NAMALWA (cell line): ENCODE results near the gene GBP6.
"Not testable (repeated sequence)": the region's sequence is repeated elsewhere in the genome, so short reads cannot be mapped to it uniquely, and the experiment has no call there.

Experiments
- DNase-seq: peaks from one replicate; pipeline ENCODE4 v3.0.0-alpha.2; 2015; ENCODE audit warnings: low spot score

Gene GBP6

DNA sequence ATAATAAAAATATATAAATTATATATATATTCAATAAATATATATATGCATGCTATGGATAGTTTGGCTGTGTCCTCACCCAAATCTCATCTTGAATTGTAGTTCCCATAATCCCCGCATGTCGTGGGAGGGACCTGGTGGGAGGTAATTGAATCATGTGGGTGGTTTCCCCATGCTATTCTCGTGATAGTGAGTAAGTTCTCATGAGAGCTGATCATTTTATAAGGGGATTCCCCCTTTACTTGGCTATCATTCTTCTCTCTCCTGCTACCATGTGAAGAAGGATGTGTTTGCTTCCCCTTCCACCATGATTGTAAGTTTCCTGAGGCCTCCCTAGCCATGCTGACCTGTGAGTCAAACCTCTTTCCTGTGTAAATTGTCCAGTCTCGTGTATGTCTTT, 10.0 kb downstream of the GBP6 start:
- DNase-seq, result not testable (repeated sequence)

DNA sequence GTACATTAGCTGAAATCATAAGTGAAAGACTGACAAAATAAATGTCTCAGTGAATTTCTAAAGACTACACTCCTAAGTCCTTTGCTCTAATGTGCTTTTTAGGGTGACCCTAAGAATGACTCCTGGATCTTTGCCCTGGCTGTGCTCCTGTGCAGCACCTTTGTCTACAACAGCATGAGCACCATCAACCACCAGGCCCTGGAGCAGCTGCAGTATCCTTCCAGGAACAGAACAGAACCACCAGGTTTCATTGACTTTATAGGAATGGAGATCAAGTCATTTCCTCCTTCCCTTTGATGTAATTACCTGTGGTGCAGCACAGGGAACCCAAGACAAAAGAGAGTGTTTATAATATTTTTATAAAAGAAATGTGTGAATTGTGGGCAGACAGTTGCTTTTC, 14.1 kb downstream of the GBP6 start:
- no peak for DNase-seq

DNA sequence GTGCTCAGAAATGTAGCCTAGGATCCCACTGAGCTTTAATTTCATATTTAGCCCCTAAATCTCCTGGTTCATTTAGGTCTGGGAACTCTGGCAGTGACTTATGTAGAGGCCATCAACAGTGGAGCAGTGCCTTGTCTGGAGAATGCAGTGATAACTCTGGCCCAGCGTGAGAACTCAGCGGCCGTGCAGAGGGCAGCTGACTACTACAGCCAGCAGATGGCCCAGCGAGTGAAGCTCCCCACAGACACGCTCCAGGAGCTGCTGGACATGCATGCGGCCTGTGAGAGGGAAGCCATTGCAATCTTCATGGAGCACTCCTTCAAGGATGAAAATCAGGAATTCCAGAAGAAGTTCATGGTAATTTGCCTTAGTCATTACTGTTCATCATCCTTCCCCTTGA, 17.8 kb downstream of the GBP6 start:
- no peak for DNase-seq

DNA sequence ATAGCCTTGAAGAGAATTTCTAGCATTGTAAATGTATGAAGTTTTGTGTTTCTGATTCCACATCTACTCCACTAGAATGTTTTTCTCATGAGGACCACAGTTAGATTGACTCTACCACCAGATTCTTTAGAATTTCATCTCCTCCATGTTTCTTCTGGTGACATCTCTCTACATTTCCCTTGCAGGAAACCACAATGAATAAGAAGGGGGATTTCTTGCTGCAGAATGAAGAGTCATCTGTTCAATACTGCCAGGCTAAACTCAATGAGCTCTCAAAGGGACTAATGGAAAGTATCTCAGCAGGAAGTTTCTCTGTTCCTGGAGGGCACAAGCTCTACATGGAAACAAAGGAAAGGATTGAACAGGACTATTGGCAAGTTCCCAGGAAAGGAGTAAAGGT, 18.6 kb downstream of the GBP6 start:
- DNase-seq, result no peak

DNA sequence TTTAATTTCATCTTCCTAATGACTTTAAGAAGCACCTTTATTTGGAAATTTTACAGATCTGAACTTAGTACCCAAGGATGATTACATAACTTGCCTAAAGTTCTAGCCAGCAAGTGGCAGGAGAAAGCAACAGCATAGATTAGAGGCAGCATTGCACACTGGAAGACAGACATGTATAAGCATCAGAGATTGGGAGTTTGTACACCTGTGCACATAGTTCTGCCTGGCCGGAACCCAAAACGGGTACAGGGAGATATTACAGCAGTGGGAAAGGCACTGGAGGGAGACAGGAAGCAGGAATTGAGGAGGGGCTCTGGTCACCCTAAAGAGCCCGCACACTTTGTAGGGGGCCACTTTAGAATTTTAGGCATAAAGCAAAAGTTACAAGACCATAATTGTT, 19.3 kb downstream of the GBP6 start:
- no peak for DNase-seq

GRCh38 chr1:89390707-89391106, 26.8 kb downstream of the GBP6 start:
- no peak for DNase-seq

DNA sequence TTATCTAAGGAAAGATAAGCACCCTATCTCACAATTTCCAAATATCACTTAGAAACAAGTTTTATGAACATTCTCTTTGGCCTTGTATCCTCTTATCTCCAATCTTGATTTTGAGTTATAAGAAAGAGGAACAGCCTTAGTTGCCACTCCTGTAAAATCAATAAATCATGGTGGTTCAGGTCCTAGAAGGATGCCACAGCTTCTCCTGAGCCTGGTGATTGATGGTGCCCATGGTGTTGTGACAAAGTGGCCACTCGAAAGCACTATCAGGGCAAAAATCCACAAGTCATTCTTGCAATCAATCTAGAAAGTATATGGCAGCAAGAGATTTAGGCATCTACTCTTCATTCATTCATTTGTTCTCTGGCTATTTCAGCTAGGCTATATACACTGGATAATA, 27.8 kb downstream of the GBP6 start:
- no peak for DNase-seq

DNA sequence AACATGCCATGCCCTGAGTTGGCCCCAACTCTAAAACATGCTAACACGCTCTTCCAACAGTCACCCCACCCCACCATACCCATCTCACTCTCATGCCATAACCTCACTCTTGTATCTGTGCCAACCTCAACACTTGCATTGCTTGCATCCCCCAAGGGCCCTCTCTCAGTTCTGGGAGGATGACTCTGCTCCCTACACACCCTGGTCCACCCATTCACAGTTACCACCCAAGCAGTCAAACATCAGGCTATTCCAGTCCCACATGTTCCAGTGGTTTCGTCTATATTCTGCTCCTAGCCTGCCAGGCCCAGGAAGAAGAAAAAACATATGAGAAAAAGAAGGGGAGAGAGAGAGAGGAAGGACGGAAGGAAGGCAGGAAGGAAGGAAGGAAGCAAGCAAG, 31.0 kb downstream of the GBP6 start:
- no peak for DNase-seq

DNA sequence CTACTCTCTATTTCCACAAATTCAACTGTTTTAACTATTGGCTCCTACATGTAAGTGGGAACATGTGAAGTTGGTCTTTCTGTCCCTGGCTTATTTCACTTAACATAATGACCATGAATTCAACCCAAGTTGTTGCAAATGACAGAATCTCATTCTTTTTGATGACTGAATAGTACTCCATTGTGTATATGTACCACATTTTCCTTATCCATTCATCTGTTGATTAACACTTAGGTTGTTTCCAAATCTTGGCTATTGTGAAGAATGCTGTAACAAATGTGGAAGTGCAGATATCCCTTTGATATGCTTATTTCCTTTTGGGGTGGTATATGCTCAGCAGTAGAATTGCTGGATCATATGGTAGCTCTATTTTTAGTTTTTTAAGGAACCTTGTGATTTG, 33.0 kb downstream of the GBP6 start:
- DNase-seq, result no peak

- DNase-seq, result no peak
These were observed 41.5 kb downstream of the GBP6 start for GRCh38 chr1:89405275-89405929.

DNA sequence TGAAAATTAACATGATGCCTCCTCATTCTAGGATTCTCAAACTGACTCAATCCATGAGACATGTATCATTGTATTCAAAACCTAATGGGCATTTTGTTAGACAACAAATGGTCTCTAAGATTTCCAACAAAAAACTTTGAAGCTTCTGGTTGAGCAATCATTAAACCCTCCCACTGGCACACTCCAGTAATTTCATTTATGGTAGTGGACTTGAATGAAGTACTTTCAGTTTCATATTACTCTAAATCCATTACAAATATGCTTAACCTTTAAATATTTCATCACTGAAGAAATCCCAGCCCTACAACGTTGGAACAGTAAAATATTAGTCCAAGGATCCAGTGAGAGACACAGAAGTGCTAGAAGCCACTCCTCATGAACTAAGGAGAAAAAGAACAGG, 43.5 kb downstream of the GBP6 start:
- peak; percentile 7 for DNase-seq

GRCh38 chr1:89407768-89408167, 43.9 kb downstream of the GBP6 start:
- not testable (repeated sequence) for DNase-seq

GRCh38 chr1:89425056-89425455, 61.2 kb downstream of the GBP6 start:
- DNase-seq, result no peak

DNA sequence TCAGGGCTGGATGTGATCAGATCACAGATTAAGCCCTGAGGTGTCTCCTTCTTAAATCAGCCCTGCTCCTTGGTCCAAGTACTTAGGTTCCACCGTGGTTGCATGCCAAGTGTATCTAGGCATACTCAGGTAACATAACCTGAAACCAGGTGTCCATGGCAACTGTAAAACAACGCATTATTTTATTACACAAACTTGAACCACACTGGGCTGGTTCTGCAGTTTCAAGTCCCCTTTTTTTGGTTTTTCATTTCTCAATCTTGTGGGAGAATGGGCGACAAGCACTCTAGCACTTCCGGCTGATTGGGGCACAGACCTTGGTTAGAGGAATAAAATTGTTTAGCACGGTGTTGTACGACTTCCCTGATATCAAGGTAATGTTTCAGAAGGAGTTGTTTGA, 65.2 kb downstream of the GBP6 start:
- no peak for DNase-seq

DNA sequence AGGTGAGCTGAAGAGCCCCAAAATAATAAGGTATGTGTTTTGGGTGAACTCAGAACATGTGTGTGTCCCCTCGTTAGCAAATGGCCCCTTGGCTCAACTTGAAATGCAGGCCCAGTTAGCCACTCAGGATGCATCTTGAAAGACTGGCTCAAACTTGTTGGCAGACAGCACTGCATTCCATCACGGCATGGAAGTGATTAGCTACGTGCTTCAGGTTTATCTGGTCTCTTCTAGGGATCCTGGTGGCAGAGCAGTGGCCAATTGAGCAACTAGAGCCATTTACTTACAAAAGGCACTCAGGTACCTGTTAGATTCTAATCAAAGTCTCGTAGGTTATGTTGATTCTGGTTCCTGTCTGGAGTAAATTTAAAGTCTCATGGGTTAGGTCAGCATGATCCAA, 65.8 kb downstream of the GBP6 start:
- not testable (repeated sequence) for DNase-seq

DNA sequence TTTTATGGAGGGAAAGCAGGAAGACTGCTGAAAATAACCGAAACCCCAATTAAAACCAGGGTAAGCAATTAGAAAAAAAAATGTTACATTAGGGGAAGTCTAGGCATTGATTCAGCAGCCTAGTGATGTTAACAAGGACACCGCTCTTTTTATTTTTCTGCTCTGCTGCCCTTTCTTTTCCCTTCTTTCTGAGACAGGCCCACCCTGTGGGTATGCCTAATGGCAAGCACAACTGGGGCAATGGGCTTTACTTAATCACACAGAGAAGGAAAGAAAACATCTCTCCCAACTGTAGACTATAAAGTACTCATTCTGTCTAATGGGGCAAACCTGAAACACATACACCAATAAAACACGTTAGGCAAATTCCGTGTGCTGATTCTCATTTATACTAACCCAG, 69.6 kb downstream of the GBP6 start:
- no peak for DNase-seq

DNA sequence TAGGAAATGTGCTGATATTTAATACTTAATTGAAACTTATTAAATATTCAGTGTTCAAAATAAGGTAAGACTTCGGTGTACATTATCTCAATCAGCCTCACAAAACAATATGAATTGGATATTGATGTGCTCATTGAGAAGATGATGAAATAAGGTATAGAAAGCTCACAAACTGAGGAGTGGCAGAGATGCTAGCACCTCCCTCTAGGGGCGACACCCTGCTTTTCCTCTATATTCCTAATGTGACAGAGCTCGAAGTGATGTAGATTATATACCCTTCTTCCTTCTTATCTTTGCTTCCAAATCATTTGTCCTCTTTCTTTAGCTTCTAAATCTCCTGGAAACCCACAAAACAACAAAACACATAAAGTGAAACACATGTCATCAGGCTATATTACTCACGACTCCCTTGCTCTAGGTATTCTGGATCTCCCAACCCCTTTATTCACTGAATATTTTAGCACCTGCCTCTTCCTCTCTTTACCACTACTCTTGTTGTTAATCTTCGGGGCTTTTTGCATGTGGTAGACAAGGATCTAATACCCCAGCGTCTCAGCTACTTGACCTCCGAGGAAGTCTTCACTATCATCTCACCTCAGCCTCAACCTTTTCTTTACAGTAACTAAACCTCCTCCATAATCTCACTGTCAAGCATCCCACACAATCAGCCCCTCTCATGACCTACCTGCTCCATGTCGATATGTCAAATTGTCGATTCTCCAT, 70.4 kb downstream of the GBP6 start:
- not testable (repeated sequence) for DNase-seq
